Endothelial cell of umbilical vein (primary cell): ENCODE measurements around the gene CHN1.

Source experiments
- EZH2 ChIP-seq: IDR thresholded peaks from 2 replicates; pipeline ENCODE4 v1.6.1; 2012; ENCODE audit warnings: borderline replicate concordance, low read depth, mild to moderate bottlenecking, moderate library complexity, low read length, inconsistent platforms; ENCODE audit not compliant: severe bottlenecking
- FOS ChIP-seq: IDR thresholded peaks from 2 replicates; pipeline ENCODE4 v1.6.1; 2011; ENCODE audit warnings: mild to moderate bottlenecking, low read length, moderate library complexity, borderline replicate concordance; ENCODE audit not compliant: insufficient read depth
- MYC ChIP-seq: IDR thresholded peaks from one replicate; pipeline ENCODE4 v1.6.1; 2011; ENCODE audit warnings: mild to moderate bottlenecking, low read depth, low read length
- POLR2A ChIP-seq: IDR thresholded peaks from 2 replicates; pipeline ENCODE4 v1.6.1; 2012; ENCODE audit warnings: low read depth, mild to moderate bottlenecking, control low read depth, low read length
- POLR2AphosphoS5 ChIP-seq: IDR thresholded peaks from 2 replicates; pipeline ENCODE4 v1.6.1; 2012; ENCODE audit warnings: low read depth, mild to moderate bottlenecking, control low read depth, low read length, moderate library complexity; ENCODE audit not compliant: insufficient read depth
- TF ChIP-seq, protein P1 (sequence below), 2 donors: IDR thresholded peaks; 1 replicate in 1 of 2; 2 replicates in 1 of 2; pipeline ENCODE4 v1.5.1; 2011; ENCODE audit warnings: low read length in 2 of 2, mild to moderate bottlenecking in 2 of 2, moderate library complexity in 2 of 2, control low read depth in 1 of 2, inconsistent platforms in 1 of 2, low read depth in 1 of 2; ENCODE audit not compliant: insufficient read depth in 1 of 2; ENCODE audit errors: extremely low read depth in 1 of 2
- TF ChIP-seq, protein P2 (sequence below): IDR thresholded peaks from 2 replicates; pipeline ENCODE4 v1.6.1; 2011; ENCODE audit not compliant: insufficient read depth, insufficient read length

DNA sequence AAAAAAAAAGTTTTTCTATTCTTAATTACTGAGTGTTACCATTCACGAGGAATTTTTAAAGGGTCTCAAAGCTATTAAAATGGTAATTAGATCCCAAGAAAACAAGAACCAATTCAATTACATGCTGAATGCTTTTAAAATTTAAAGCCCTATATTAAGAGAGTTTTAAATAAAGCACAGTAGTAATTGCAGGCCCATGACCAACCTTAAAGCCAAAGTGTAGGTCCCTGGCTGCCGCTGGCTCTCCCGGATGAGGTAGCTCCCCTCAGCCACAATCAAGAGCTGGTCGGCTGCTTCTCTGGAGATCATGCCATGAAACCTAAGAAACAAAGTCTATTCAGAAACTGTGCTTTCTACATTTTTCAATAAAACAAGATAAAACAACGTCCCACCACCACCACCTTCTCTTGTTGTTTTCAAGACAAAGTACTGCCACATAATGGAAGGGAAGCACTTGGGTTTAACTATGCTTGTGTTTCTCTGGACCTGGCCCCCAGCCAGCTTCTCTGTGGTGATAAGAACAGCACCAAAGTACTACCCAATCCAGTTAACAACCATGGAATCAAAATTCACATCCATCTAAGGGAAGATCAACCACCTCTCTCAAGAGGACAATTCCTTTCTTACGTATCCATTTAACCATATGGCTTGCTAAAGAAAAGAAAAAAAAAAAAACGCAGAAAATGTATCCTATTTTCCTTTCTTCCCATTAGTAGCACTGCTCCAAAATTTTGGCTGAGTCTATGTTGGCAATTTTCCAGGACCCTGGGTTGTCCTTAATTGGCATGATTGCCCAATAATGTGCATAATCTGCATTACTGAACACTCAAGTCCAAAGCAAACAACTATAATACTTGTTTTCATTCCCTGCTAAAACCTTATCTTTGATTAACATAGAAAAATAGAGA is 90.1 kb downstream of the CHN1 start:
- TF ChIP-seq, protein P1, sequence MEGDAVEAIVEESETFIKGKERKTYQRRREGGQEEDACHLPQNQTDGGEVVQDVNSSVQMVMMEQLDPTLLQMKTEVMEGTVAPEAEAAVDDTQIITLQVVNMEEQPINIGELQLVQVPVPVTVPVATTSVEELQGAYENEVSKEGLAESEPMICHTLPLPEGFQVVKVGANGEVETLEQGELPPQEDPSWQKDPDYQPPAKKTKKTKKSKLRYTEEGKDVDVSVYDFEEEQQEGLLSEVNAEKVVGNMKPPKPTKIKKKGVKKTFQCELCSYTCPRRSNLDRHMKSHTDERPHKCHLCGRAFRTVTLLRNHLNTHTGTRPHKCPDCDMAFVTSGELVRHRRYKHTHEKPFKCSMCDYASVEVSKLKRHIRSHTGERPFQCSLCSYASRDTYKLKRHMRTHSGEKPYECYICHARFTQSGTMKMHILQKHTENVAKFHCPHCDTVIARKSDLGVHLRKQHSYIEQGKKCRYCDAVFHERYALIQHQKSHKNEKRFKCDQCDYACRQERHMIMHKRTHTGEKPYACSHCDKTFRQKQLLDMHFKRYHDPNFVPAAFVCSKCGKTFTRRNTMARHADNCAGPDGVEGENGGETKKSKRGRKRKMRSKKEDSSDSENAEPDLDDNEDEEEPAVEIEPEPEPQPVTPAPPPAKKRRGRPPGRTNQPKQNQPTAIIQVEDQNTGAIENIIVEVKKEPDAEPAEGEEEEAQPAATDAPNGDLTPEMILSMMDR (IDR thresholded peaks at IDR 0.05; ENCODE audit: extremely low read depth in 1 of 2, insufficient read depth in 1 of 2, low read depth in 1 of 2, low read length in 2 of 2) = no peak
- TF ChIP-seq, protein P2, sequence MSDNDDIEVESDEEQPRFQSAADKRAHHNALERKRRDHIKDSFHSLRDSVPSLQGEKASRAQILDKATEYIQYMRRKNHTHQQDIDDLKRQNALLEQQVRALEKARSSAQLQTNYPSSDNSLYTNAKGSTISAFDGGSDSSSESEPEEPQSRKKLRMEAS = no peak
- no peak for TF ChIP-seq POLR2AphosphoS5
- no peak for TF ChIP-seq MYC
- no peak for TF ChIP-seq EZH2
- TF ChIP-seq POLR2A = no peak
- no peak for TF ChIP-seq FOS
